ENCODE data around the gene SCG2.
"Not testable (repeated sequence)": the region's sequence is repeated elsewhere in the genome, so short reads cannot be mapped to it uniquely, and the experiment has no call there.

The SCG2 gene

DNA sequence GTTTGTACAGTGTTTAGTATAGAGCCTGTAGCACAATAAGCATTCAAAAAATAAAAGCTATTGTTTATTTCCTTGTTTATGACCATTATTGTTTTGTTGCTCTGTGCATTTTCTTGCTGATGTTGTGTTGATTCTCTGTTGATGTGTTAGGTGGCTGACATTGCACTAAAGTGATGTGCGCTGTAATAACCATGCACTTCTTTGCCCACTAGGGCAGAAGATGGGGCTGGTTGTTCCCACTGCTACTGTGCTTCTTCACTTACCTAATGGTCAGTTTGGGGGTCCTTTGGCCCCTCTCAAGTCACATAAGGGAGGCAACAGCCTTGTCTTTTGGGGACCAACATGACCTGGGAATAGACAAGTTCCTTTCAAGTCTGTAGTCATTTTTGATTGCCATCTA, 6.0 kb downstream of the SCG2 start:
- Mint-ChIP-seq H3K27ac (no peak overlapping the region), H3K36me3 (no peaks in the 10 kb centered on the region), H3K4me1 (ENCODE audit: low read depth) (no peaks in the 10 kb centered on the region), H3K9me3 (ENCODE audit: low read depth) (no peaks in the 10 kb centered on the region), H3K4me3 (no peak overlapping the region), H3K27me3 (peaks cover 15% of the 10 kb centered on the region)

DNA sequence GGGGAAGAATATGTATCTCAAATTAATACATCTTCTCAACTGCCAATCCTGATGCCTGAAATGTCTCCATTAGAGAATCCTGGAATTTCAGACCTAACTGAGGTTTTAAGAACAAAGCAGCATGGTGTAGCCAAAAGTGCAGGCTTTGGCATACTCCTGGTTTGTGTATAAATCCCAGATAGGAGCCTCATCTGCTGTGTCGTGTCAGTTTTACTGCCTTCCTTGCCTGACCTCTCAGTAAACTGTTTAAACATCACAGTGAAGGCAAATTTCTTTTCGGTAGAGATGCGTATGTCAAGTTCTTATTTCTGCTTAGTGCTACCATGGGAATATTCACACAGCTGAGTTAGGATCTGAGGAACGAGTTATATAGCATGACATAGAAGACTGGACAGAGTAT, 7.3 kb downstream of the SCG2 start:
- Mint-ChIP-seq H3K4me3 (no peak overlapping the region), H3K4me1 (ENCODE audit: low read depth) (no peaks in the 10 kb centered on the region), H3K36me3 (no peaks in the 10 kb centered on the region), H3K27me3 (peaks cover 11% of the 10 kb centered on the region), H3K27ac (no peak overlapping the region), H3K9me3 (ENCODE audit: low read depth) (no peaks in the 10 kb centered on the region)

DNA sequence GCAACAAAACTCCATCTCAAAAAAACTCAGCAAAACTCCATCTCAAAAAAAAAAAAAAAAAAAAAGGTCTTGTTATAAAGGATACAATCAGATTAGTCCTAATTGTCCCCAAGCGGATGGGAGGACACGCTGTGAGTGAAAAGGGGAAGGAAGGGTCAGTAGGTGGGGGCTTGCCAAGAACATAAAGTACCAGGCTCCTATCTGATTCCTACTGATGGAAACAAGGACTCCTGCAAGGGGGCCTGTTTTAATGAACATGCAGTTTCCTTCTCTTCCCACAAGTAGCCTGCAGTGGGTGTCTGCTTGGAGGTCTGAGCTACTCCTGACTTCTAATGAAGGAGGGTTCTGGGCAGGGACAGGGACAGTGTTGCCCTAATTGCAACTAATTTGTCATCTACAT, 7.9 kb downstream of the SCG2 start:
- Mint-ChIP-seq H3K27ac (no peak overlapping the region), H3K4me1 (ENCODE audit: low read depth) (no peaks in the 10 kb centered on the region), H3K4me3 (no peak overlapping the region), H3K9me3 (ENCODE audit: low read depth) (no peaks in the 10 kb centered on the region), H3K36me3 (no peaks in the 10 kb centered on the region), H3K27me3 (peaks cover 8% of the 10 kb centered on the region)

DNA sequence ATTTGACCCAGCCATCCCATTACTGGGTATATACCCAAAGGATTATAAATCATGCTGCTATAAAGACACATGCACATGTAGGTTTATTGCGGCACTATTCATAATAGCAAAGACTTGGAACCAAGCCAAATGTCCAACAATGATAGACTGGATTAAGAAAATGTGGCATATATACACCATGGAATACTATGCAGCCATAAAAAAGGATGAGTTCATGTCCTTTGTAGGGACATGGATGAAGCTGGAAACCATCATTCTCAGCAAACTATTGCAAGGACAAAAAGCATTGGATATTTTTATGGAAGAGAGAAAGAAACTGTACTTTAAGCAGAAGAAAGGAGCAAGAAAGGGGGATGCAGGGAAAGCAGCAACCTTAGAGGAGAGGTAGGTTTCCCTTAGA, 9.5 kb downstream of the SCG2 start:
- H3K27me3 Mint-ChIP-seq; H3K4me1 Mint-ChIP-seq (ENCODE audit: low read depth); H3K27ac Mint-ChIP-seq; H3K36me3 Mint-ChIP-seq; H3K9me3 Mint-ChIP-seq (ENCODE audit: low read depth); H3K4me3 Mint-ChIP-seq: not testable (repeated sequence)

DNA sequence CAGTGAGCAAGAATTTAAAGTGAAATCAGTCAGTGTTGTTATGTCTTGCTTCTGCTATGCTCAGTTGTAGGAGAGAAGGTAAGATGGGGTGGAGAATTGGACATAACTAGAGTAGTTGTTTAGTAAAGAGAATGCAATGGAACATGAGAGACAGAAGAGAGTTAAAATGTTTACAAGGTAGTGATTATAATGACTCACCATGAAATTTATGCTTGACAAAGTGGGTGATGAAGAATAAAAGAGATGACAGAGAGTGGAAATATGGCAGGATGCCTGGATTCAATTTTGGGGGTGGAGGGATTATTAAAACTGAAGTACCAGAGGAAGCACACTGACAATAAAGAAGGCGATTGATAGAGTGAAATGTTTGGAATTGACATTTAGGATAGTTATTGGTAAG, 10.6 kb downstream of the SCG2 start:
- no peaks in the 10 kb centered on the region for H3K9me3 Mint-ChIP-seq (ENCODE audit: low read depth)
- no peaks in the 10 kb centered on the region for H3K36me3 Mint-ChIP-seq
- H3K4me1 Mint-ChIP-seq (ENCODE audit: low read depth) = no peaks in the 10 kb centered on the region
- H3K27ac Mint-ChIP-seq = no peak overlapping the region
- H3K4me3 Mint-ChIP-seq = no peak overlapping the region
- peaks cover 3% of the 10 kb centered on the region for H3K27me3 Mint-ChIP-seq

DNA sequence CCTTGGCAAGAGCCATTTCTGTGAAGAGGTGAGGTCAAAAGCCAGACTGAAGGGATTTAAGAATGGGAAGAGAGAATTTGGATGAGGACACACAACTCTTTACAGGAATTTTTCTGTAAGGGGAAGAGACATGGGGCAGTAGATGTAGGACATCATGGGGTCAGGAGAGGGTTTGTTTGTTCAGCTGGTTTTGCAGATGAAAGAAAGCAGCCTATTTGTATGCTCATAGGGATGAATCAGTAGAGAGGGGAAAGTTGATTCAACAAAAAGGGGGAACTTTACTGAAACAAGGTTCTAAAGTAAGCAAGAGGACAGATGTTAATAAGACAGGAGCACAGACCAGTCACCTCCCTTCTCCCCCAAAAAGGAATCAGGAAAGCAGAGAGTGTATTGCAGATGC, 11.2 kb downstream of the SCG2 start:
- Mint-ChIP-seq H3K4me3 (no peak overlapping the region), H3K27me3 (peaks cover 3% of the 10 kb centered on the region), H3K36me3 (no peaks in the 10 kb centered on the region), H3K27ac (no peak overlapping the region), H3K9me3 (ENCODE audit: low read depth) (no peaks in the 10 kb centered on the region), H3K4me1 (ENCODE audit: low read depth) (no peaks in the 10 kb centered on the region)

DNA sequence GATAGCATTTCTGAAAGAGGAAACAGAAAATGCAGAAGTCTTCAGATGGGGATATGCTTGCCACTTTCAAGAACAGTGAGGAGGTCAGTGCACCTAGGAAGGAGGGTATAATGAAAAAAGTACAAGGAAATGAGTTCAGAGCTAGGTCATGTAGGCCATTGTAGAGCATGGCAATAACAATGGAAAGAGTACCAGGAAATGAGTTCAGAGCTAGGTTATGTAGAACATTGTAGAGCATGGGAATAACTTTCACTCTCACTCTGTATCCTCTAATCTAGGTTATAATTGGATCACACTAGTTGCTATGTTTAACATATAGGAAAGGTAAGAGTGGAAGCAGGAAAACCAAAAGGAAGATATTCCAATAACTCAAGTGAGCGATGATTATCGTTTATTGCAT, 12.3 kb downstream of the SCG2 start:
- no peaks in the 10 kb centered on the region for H3K36me3 Mint-ChIP-seq
- no peak overlapping the region for H3K4me3 Mint-ChIP-seq
- H3K27me3 Mint-ChIP-seq = peaks cover 3% of the 10 kb centered on the region
- no peak overlapping the region for H3K27ac Mint-ChIP-seq
- H3K9me3 Mint-ChIP-seq (ENCODE audit: low read depth) = no peaks in the 10 kb centered on the region
- H3K4me1 Mint-ChIP-seq (ENCODE audit: low read depth) = no peaks in the 10 kb centered on the region

DNA sequence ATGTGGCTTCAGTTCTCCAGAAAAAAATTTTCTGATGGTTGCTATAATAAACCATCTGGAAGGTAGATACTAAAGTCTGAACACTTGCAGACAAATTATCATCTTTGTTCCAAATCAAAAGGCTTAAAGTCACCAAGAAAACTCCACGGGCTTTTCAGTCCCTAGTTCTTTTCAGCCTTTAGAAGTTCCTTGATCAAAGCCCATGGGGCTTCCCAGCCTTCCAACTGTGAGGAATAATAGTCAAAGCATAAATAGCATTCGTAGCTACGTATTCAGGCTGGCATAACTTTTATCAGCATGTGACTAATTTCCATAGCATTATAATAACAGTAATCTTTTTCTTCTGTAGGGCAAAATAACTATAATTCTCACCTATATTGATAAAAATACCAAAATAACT, 13.9 kb downstream of the SCG2 start:
- no peaks in the 10 kb centered on the region for H3K9me3 Mint-ChIP-seq (ENCODE audit: low read depth)
- H3K4me1 Mint-ChIP-seq (ENCODE audit: low read depth) = no peaks in the 10 kb centered on the region
- H3K4me3 Mint-ChIP-seq = no peak overlapping the region
- no peaks in the 10 kb centered on the region for H3K36me3 Mint-ChIP-seq
- H3K27me3 Mint-ChIP-seq = peaks cover 3% of the 10 kb centered on the region
- H3K27ac Mint-ChIP-seq = no peak overlapping the region

DNA sequence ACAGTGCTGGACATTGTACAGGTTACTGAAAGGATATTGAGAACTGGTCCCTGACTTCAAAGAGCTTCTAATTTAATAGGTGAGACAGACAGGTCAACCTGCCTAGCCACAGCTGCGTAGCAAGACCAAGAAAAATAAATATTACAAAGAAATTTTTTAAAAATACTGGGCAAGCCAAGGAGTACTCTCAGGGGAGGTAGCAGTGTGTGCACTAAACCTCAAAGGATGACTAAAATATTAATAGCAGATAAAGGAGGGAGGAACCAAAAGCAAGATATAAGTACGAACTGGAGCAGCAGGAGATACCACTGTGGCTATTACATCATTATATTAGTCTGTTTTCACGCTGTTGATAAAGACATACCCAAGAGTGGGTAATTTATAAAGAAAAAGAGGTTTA, 14.9 kb downstream of the SCG2 start:
- no peaks in the 10 kb centered on the region for H3K9me3 Mint-ChIP-seq (ENCODE audit: low read depth)
- H3K4me3 Mint-ChIP-seq = no peak overlapping the region
- no peaks in the 10 kb centered on the region for H3K36me3 Mint-ChIP-seq
- H3K27ac Mint-ChIP-seq = no peak overlapping the region
- H3K4me1 Mint-ChIP-seq (ENCODE audit: low read depth) = no peaks in the 10 kb centered on the region
- H3K27me3 Mint-ChIP-seq = no peaks in the 10 kb centered on the region

DNA sequence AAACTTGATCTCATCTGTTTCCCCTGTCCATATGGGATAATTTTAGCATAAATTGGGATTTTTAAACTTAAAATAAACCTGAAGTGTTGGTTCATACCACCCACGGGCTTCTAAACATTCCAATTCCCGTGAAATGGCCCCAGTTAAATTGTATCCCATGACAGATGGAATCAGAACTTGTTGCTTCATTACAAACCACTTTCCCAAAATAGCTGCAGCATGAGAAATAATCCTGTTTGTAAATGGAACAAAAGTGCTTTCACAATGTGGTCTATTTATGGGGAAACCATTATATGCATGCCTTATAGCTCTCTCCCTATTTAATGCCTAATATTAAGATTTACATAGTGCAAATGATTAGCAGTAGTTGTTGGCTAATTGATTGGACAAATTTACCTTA, 15.9 kb downstream of the SCG2 start:
- Mint-ChIP-seq H3K27ac (no peak overlapping the region), H3K27me3 (no peaks in the 10 kb centered on the region), H3K36me3 (no peaks in the 10 kb centered on the region), H3K4me1 (ENCODE audit: low read depth) (no peaks in the 10 kb centered on the region), H3K9me3 (ENCODE audit: low read depth) (no peaks in the 10 kb centered on the region), H3K4me3 (no peak overlapping the region)

DNA sequence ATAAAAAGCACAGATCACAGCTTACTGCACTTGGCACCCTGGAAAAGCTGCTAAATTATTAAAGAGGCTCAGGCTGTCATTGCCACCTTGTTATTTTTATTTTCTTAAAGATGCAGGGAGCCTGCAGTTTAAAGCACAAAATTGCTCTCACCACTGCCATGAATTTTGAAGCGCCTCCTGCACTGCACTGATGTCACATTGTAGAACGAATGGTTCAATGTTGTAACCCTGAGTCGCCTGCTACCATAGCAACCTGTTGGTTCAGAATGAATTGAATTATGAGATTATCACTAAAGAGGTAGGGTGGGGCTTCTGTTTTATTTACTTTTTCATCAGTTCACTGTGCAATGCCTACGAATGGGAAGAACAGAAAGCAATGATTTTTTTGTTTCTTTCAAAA, 16.5 kb downstream of the SCG2 start:
- Mint-ChIP-seq H3K27ac (no peak overlapping the region), H3K4me3 (no peak overlapping the region), H3K9me3 (ENCODE audit: low read depth) (no peaks in the 10 kb centered on the region), H3K36me3 (no peaks in the 10 kb centered on the region), H3K4me1 (ENCODE audit: low read depth) (no peaks in the 10 kb centered on the region), H3K27me3 (no peaks in the 10 kb centered on the region)

DNA sequence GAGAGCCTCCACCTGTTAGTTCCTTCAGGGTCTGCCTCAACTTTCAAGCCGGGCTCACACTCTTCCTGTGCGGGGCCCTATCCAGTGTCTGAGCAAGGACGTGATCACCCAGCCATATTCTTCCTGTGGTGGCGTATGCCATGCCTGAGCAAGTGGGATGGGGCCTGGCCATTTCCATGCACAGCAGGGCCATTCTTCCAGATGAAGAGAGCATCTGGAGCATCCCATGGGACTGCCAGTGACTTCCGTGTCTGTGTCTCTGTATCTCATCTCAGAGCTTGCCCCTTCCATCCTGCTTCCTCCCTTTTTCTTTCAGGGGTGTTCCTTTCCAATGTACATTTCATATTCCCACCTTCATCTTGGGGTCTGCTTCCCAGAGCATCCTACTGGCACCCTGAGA, 20.2 kb downstream of the SCG2 start:
- Mint-ChIP-seq H3K4me1 (ENCODE audit: low read depth) (no peaks in the 10 kb centered on the region), H3K27me3 (no peaks in the 10 kb centered on the region), H3K36me3 (no peaks in the 10 kb centered on the region), H3K27ac (no peak overlapping the region), H3K4me3 (no peak overlapping the region), H3K9me3 (ENCODE audit: low read depth) (no peaks in the 10 kb centered on the region)

DNA sequence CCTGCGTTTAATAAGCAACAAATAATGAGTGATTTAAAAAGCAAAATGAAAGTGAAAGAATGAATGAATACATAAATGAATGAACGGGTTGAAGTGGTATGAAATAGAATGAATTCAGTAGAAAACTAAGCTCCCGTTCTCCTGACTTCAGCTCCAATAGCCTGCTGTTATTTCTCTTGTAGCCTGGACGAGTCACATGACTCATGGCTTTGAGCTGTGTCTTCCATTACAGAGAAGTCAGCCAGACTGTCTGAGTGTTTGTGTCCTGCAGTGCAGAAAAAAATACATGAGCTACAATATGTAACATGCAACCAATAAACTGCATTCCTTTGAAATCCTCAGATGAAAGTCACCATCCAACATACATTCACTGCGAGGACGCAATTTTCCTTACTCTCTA, 21.2 kb downstream of the SCG2 start:
- Mint-ChIP-seq H3K4me3 (no peak overlapping the region), H3K4me1 (ENCODE audit: low read depth) (no peaks in the 10 kb centered on the region), H3K27me3 (no peaks in the 10 kb centered on the region), H3K9me3 (ENCODE audit: low read depth) (no peaks in the 10 kb centered on the region), H3K27ac (no peak overlapping the region), H3K36me3 (no peaks in the 10 kb centered on the region)

DNA sequence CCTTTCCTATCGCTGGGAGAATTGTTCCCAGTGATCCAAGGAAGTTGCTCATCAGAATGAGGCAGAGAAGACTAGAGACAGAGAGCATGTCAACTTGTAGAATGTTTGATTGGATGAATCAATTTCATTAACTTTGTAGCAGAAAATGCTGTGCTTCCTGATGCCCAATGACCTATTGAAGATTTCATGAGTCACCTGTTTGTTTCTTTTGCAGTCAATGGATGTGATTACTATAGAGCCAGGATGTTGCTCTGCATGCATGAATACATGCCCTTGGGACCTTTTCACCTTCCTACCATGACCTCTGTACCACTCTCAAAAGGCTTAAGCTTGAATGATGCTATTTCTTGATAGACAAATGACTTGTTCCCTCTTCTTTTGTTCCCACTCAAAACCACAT, 23.3 kb downstream of the SCG2 start:
- H3K27me3 Mint-ChIP-seq = no peaks in the 10 kb centered on the region
- no peaks in the 10 kb centered on the region for H3K36me3 Mint-ChIP-seq

DNA sequence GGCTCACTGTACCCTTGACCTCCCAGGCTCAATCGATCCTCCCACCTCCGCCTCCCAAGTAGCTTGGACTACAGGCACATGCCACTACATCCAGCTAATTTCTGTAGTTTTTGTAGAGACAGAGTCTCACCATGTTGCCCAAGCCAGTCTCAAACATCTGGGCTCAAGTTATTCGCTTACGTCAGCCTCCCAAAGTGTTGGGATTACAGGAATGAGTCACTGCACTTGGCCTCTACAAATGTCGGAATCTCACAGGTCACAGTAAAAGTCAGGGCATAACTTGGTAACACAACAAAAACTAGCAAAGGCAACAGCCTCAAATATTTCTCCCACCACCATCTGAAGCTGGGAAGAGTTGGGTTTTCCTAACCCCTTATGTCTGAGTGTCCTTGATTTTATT, 25.3 kb downstream of the SCG2 start:
- Mint-ChIP-seq H3K4me1 (ENCODE audit: low read depth) (no peaks in the 10 kb centered on the region), H3K4me3 (no peak overlapping the region), H3K36me3 (no peaks in the 10 kb centered on the region), H3K27me3 (no peaks in the 10 kb centered on the region), H3K27ac (no peak overlapping the region), H3K9me3 (ENCODE audit: low read depth) (no peaks in the 10 kb centered on the region)

More for the DNA sequence above, 23.3 kb downstream of the SCG2 start:
- Mint-ChIP-seq H3K27ac (no peak overlapping the region), H3K4me3 (no peak overlapping the region), H3K9me3 (ENCODE audit: low read depth) (no peaks in the 10 kb centered on the region), H3K4me1 (ENCODE audit: low read depth) (no peaks in the 10 kb centered on the region)

DNA sequence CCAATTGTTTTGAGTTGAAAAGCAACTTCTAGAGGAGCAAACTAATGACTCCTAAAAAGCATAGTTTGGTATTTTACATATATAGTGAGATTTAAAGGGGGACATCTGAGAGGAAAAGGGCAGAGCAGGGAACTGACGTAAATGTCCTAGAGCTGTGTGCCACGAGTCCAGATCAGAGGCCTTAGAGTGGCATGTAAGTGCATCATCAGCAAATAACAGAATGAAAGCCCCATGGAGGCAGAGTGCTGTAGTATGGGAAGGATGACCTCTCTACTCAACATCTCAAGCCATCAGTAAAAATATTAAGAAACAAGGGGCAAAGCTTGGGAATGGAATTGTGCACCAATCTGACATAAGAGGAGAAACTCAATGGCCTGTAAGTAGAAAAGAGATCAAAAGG, 31.4 kb downstream of the SCG2 start:
- Mint-ChIP-seq H3K4me1 (ENCODE audit: low read depth) (no peaks in the 10 kb centered on the region), H3K27ac (no peak overlapping the region), H3K4me3 (no peak overlapping the region)

DNA sequence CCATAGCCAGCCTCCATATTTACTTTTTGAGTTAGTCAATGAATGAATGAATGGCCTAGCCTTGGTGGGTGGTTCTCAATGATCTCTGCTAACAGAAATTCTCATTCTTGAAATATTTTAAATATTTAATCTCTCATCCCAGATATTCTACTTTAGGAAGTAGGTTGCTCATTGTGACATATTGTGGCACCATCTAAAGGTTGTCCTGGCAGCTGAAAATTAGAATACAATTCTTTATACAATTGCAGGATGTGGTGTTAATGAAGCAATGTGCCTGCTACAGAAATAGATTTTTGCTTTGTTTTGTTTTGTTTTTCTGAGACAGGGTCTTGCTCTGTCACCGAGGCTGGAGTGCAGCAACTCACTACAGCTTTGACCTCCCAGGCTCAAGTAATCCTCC, 35.8 kb downstream of the SCG2 start:
- H3K36me3 Mint-ChIP-seq = no peaks in the 10 kb centered on the region
- no peak overlapping the region for H3K27ac Mint-ChIP-seq
- H3K27me3 Mint-ChIP-seq = peaks cover 2% of the 10 kb centered on the region
- H3K9me3 Mint-ChIP-seq (ENCODE audit: low read depth) = no peaks in the 10 kb centered on the region
- H3K4me3 Mint-ChIP-seq = no peak overlapping the region
- H3K4me1 Mint-ChIP-seq (ENCODE audit: low read depth) = no peaks in the 10 kb centered on the region

More for the DNA sequence above, 31.4 kb downstream of the SCG2 start:
- no peaks in the 10 kb centered on the region for H3K36me3 Mint-ChIP-seq
- no peaks in the 10 kb centered on the region for H3K9me3 Mint-ChIP-seq (ENCODE audit: low read depth)
- peaks cover 2% of the 10 kb centered on the region for H3K27me3 Mint-ChIP-seq

All from activated naive CD8-positive, alpha-beta T cell (primary cell).